ENCODE data around the gene SHH.

SHH gene

GRCh38 chr7:155806096-155806871, 6.0 kb downstream of the SHH start:
- no peak for DNase-seq (ENCODE audit: low read depth, low spot score)

DNA sequence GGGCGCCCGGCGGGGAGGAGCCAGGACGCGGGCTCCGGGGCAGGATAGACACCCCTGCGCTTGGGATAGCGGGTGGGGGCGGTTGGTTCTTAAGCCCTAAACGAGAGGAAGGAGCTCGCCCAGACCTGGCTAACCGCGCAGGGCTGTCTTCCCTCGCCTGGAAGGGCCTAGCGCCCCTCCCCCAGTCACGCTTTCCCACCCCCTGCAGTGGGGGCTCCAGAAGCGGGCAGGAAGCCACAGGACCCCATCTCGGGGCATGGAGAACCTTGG, 6.5 kb downstream of the SHH start:
- no peak for DNase-seq (ENCODE audit: low read depth, low spot score)

GRCh38 chr7:155804897-155805825, 7.1 kb downstream of the SHH start:
- peak; percentile 40 for DNase-seq (ENCODE audit: low read depth, low spot score)

DNA sequence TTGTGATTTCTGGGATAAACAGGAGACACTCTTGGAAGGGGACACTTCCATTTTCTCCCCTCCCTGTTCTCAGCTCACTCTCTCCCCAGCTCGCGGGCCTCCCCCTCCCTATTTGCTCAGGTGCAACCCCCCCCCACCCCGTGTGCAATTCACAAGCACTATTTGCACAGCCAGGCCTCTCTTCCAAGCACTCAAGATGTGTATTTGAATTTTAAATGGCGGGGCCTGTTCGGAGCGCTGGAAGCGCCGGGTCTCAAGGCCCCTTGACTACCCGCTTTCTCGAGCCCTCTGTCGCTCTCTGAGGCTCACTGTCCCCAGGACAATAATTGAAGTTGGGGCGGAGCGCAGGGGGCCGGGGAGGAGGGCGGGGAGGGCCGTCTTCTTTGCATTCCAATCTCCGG, 7.8 kb downstream of the SHH start:
- no peak for DNase-seq (ENCODE audit: low read depth, low spot score)

DNA sequence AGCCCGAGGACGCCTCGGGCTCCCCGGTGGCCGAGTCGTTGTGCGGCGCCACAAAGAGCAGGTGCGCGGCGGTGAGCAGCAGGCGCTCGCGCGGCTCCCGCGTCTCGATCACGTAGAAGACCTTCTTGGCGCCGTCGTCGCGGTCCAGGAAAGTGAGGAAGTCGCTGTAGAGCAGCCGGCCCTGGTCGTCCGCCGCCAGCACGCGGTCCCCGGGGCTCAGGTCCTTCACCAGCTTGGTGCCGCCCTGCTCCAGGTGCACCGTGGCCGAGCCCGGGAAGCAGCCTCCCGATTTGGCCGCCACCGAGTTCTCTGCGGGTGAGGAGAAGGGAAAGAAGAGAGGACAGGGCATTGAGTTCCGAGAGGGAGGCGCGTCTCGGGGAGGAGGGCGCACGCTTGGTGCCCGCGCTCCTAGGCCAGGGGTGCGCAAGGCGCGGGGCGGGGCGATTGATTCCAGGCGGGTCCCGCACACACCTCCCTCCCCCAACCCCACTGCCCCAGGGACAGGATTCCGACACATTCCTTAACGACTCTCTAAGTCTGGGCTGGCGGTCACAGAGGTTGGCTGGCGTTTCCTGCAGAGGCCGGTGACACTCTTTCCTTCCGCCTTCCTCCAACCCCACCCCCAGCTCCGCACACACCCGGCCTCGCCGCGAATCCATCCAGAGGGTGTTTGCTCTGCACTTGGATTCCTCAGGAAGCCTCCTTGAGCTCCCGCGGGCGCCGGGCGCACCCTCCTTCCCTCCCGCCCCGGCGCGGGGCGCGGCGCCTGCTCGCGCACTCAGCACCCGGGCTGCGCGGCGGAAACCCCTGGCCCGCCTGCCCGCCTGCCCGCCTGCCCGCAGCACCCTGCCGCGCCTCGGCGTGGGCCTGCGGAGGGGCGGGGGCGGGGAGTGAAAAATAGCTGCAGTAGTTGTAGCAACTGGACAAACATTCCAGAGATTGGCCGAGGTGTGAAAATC, 8.6 kb downstream of the SHH start:
- no peak for DNase-seq (ENCODE audit: low read depth, low spot score)

GRCh38 chr7:155802906-155803417, 9.3 kb downstream of the SHH start:
- no peak for DNase-seq (ENCODE audit: low read depth, low spot score)

GRCh38 chr7:155802291-155802690, 10.0 kb downstream of the SHH start:
- DNase-seq (ENCODE audit: low read depth, low spot score): no peak

DNA sequence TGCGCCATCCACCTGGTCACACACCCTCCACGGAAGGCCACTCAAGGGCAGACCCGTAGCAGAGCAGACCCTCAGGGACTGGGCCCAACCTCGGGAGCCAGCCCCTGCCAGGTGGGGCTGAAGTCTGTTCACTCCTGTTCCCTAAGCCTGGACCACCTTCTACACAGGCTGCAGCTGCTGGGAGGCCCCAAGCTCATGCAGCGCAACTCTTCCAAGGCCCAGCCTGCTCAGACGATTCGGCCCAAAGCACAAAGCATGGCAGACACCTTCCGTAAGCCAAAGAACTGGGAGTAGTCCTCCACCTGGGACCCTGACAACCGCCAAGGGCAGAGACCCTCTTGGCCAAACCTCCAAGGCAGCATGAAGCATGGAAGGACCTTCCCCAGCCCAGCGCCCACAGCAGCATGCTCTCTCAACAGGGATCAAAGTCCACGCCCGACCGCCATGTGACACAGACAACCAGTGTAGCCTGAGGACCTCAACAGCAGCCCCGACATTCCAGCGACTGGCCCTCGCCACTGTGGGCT, 11.5 kb downstream of the SHH start:
- no peak for DNase-seq (ENCODE audit: low read depth, low spot score)

DNA sequence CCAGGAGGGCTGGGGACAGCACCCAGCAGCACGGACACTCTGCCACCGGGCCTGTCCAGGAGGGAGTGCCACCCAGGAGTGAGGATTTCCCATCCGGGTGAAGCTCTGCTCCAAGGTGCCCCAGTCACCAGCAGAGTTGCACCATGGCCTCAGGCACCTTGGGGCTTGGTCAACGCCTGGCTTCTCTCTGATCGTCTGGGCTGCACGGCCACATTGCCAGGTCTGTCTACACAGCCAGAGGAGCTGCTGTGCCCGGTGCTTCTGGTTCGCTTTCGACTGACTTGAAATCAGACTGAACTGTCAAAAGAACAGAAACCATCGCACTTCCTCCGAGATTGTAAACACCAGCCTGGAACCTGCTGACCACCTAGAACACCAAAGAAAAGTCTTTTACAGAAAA, 12.0 kb downstream of the SHH start:
- DNase-seq (ENCODE audit: low read depth, low spot score): no peak

DNA sequence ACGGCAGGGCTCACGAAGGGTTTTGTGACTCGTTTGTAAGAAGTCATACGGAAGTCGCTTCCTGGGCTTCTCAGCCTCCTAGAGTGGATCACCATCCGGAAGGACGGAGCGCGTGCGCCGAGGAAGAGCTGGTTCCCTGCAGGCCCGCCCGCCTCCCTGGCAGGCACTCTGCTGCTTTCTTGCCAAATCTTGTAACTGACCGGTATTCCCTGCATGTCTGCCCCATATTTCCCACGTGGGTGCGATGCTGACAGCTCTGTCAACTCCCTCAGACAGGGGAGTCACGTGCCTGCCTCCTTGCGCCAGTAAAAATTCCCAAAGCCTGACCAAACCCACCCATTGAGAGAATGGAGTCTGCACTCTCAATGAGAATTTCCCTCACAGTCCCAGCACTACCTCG, 12.7 kb downstream of the SHH start:
- DNase-seq (ENCODE audit: low read depth, low spot score): no peak

GRCh38 chr7:155798673-155799439, 13.4 kb downstream of the SHH start:
- DNase-seq (ENCODE audit: low read depth, low spot score): no peak

- DNase-seq (ENCODE audit: low read depth, low spot score): no peak
Measured at GRCh38 chr7:155797262-155798250, 14.7 kb downstream of the SHH start.

DNA sequence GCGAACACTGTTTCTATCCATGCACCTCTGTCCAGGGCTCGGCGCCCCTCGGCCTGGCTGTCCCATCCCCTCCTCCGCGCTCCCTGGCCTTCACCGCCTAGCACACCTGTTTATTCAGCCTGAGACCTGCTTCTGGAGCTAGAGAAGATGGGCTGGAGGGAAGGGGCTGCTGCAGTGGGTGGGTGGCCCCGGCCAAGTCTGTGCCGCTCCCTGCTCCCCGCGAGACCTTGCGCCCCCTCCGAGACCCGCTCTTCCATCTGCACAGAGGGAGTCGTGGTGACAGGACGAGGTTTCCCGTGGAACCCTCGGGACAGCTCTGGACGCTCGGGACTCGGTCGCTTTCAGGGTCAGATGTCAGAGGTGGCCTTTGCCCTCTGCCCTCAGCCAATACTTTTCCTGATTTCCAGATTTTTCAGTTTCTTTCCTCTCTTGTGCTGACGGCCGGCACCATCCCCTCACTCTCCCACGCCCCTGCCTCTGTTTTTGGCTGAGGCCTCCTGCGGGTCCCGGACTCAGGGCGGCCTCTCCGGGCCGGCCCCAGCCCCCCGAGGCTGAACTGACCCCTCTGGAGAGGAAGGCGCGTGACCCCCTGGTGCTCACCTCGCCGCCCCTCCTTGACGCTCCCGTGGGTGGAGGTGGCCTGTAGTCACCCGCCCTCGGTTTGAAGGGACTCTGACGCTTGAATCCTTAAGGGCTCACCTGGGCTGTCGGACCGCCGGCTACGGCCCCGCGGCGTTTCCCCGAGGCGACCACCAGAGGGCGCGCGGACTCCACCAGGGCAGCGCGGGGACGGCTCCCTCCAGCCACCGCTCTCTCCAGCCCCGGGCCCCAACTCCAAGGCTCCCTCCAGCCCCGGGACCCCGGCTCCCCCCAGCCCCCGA, 15.6 kb downstream of the SHH start:
- peak; percentile 47 for DNase-seq (ENCODE audit: low read depth, low spot score)

- DNase-seq (ENCODE audit: low read depth, low spot score): no peak
Measured at GRCh38 chr7:155795951-155796350, 16.3 kb downstream of the SHH start.

GRCh38 chr7:155795401-155795800, 16.9 kb downstream of the SHH start:
- DNase-seq (ENCODE audit: low read depth, low spot score): no peak

GRCh38 chr7:155794196-155794595, 18.1 kb downstream of the SHH start:
- no peak for DNase-seq (ENCODE audit: low read depth, low spot score)

GRCh38 chr7:155793720-155794119, 18.5 kb downstream of the SHH start:
- DNase-seq (ENCODE audit: low read depth, low spot score): no peak

DNA sequence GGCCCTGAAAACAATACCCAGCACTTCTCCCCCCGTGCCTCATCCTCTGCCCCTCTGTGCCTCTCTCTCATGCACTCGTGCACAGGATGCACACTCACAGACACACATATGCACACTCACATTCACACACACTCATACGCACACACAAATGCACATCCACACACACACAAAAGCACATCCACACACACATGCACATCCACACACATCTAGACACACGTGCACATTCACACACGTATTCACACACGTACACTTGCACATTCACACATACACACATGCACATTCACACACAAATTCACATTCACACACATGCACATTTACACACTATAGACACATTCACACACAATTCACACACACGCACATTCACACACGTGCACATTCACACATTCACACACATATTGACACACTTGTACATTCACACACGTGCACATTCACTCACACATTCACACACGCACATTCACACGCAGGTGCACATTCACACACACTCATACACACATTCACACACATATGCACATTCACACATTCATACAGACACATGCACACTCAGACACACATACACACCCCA, 19.2 kb downstream of the SHH start:
- no peak for DNase-seq (ENCODE audit: low read depth, low spot score)
